Colonic mucosa (tissue), 4 donors: ENCODE data around the gene NACC2. TPM values are rescaled to one million over a fixed set of nuclear protein-coding genes. Genes with fewer than 3 reads are reported as not detected.

Experiments used
- DNase-seq: peaks from one replicate; pipeline ENCODE4 v3.0.0-alpha.2; 2020
- H3K27ac ChIP-seq: fragments of 200-600 bp; one replicate; pipeline ENCODE4 v1.8.0; 2021
- H3K27me3 ChIP-seq: fragments of 200-600 bp; one replicate; pipeline ENCODE4 v1.8.0; 2021
- H3K36me3 ChIP-seq: fragments of 200-600 bp; one replicate; pipeline ENCODE4 v1.8.0; 2021
- H3K4me1 ChIP-seq: fragments of 200-600 bp; one replicate; pipeline ENCODE4 v1.8.0; 2021; ENCODE audit warnings: mild to moderate bottlenecking
- H3K4me3 ChIP-seq: fragments of 200-600 bp; one replicate; pipeline ENCODE4 v1.8.0; 2021
- H3K9ac ChIP-seq, 2 donors: one replicate each; pipeline ENCODE4 v1.7.0; 2013; ENCODE audit warnings: control low read depth in 2 of 2, low read depth in 2 of 2, low read length in 2 of 2
- H3K9me3 ChIP-seq: fragments of 200-600 bp; one replicate; pipeline ENCODE4 v1.8.0; 2021
- intact Hi-C: fragments of 100-400 bp; cut with DNase I; formaldehyde crosslinking; loops from one replicate; pipeline ENCODE4 v1.14.1; 2022
- total RNA-seq, 2 donors: library from RNA; stranded (reverse); fragmentation: NEBNext Ultra II Directional in 1 of 2; extraction: Animal tissue kit (Norgen Biotek cat#: 25700) in 1 of 2; gene quantifications; one replicate each; pipeline ENCODE4 v1.2.1, GENCODE V29; 2021
- TF ChIP-seq, protein P1 (sequence below): fragments of 200-600 bp; IDR thresholded peaks from one replicate; pipeline ENCODE4 v1.8.0; 2022; ENCODE audit warnings: antibody characterized with exemption, mild to moderate bottlenecking
- donor health status: healthy.
- donor health status: DM: no; HTN: no; CAD: no.
- donor health status: DM: no; HTN: no; CAD: no.

The NACC2 gene
- total RNA-seq, 2 donors from 2014 or later = 20.3 to 21.0 TPM

- Histone ChIP-seq H3K27ac (no peak overlapping the region), H3K9ac (no peak overlapping the region), H3K4me1 (no peaks in the 10 kb centered on the region), H3K9me3 (no peaks in the 10 kb centered on the region), H3K4me3 (no peak overlapping the region), H3K27me3 (no peaks in the 10 kb centered on the region), H3K36me3 (no peaks in the 10 kb centered on the region)
- TF ChIP-seq, protein P1, sequence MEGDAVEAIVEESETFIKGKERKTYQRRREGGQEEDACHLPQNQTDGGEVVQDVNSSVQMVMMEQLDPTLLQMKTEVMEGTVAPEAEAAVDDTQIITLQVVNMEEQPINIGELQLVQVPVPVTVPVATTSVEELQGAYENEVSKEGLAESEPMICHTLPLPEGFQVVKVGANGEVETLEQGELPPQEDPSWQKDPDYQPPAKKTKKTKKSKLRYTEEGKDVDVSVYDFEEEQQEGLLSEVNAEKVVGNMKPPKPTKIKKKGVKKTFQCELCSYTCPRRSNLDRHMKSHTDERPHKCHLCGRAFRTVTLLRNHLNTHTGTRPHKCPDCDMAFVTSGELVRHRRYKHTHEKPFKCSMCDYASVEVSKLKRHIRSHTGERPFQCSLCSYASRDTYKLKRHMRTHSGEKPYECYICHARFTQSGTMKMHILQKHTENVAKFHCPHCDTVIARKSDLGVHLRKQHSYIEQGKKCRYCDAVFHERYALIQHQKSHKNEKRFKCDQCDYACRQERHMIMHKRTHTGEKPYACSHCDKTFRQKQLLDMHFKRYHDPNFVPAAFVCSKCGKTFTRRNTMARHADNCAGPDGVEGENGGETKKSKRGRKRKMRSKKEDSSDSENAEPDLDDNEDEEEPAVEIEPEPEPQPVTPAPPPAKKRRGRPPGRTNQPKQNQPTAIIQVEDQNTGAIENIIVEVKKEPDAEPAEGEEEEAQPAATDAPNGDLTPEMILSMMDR = no peak
- intact Hi-C loops = no loop called here
- DNase-seq = no peak
These were observed 91.5 kb downstream of the NACC2 start for GRCh38 chr9:136003411-136004218.

GRCh38 chr9:136002881-136003280, 92.2 kb downstream of the NACC2 start:
- no peak overlapping the region for H3K9ac ChIP-seq
- intact Hi-C loops = no loop called here
- H3K27me3 ChIP-seq = no peaks in the 10 kb centered on the region
- no peak overlapping the region for H3K4me3 ChIP-seq
- no peaks in the 10 kb centered on the region for H3K4me1 ChIP-seq
- no peaks in the 10 kb centered on the region for H3K36me3 ChIP-seq
- DNase-seq = no peak
- TF ChIP-seq, protein P1 = no peak
- no peaks in the 10 kb centered on the region for H3K9me3 ChIP-seq
- no peak overlapping the region for H3K27ac ChIP-seq

GRCh38 chr9:136002215-136002614, 92.9 kb downstream of the NACC2 start:
- no peak for DNase-seq
- Histone ChIP-seq H3K27ac (no peak overlapping the region), H3K9me3 (no peaks in the 10 kb centered on the region), H3K9ac (no peak overlapping the region), H3K4me1 (no peaks in the 10 kb centered on the region), H3K27me3 (no peaks in the 10 kb centered on the region), H3K36me3 (no peaks in the 10 kb centered on the region), H3K4me3 (no peak overlapping the region)
- intact Hi-C loops = no loop called here
- TF ChIP-seq, protein P1 = no peak

DNA sequence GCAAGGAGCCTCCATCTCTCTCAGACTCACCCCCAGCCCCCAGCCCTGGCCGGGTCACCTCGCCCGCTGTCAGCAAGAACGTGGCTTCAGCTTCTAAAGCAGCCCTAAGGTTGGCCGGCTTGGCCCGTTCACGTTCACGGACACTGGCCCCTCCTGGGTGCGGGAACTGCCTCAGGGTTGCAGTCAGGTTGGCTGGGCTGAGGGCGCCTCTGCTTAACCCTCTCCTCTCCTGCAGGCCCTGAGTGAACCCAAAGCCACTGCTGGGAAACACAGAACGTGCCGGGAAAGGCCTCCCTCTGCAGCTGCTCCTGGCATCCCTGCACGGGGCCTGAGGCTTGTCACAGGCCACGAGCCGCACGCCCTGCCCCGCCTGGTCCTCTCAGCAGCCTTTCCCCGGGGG, 93.9 kb downstream of the NACC2 start:
- TF ChIP-seq, protein P1 = no peak
- DNase-seq = no peak

DNA sequence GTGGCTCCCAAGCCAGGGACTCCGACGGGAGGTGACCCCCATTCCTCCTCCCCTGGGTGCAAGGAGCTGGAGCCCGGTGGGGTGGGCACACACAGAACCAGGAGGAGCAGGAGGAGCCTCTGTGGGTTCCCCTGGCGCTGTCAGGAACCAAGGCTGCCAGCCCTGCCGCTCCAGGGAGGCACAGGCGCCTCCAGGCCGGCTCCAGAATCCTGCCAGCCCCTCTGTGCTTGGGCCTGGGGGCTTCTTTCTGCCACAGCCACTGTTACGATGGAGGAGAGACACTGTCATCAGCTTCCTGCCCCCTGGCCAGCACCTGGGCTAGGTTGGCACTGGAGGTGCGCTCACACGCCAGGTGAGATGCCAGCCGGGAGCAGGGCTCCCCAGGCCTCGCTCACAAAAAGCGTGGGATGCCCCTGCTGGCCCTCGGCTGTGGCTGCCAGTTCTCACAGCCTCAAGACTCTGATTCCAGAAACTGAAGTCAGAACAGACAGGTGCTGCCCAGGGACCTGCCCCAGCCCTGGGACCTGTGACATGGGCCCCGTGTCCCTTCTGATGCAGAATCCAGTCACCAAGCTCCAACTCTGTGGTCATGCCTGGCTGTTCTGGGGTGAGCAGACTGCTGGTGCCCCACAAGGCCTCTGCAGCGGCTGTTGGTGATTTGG, 96.5 kb downstream of the NACC2 start:
- Histone ChIP-seq H3K27ac (no peak overlapping the region), H3K4me3 (no peak overlapping the region), H3K36me3 (no peaks in the 10 kb centered on the region), H3K9me3 (no peaks in the 10 kb centered on the region), H3K9ac (no peak overlapping the region), H3K27me3 (no peaks in the 10 kb centered on the region), H3K4me1 (peaks cover 2% of the 10 kb centered on the region)
- no peak for DNase-seq
- intact Hi-C loops = no loop called here
- TF ChIP-seq, protein P1 = no peak

More for the DNA sequence above, 93.9 kb downstream of the NACC2 start:
- Histone ChIP-seq H3K36me3 (no peaks in the 10 kb centered on the region), H3K4me3 (no peak overlapping the region), H3K9me3 (no peaks in the 10 kb centered on the region), H3K27me3 (no peaks in the 10 kb centered on the region), H3K9ac (no peak overlapping the region), H3K27ac (no peak overlapping the region), H3K4me1 (no peaks in the 10 kb centered on the region)
- intact Hi-C loops = no loop called here
